PC-9 (cell line): ENCODE measurements around the gene EDEM1. TPM values are rescaled to one million over a fixed set of nuclear protein-coding genes. Genes with fewer than 3 reads are reported as not detected.

Source experiments
- BruUV-seq: library from RNA; stranded (reverse); fragments of 400-500 nt; replicated peaks from 2 replicates; lab custom pipeline; 2021; lab: Mats Ljungman, UMichigan
- CTCF ChIA-PET: fragments of 300-600 bp; sonication (Branson Sonifier 250); formaldehyde crosslinking; loops from one replicate; lab custom pipeline; 2022; ENCODE audit warnings: antibody characterized with exemption; lab: Charles Lee
- POLR2A ChIA-PET: fragments of 300-600 bp; sonication (Branson Sonifier 250); formaldehyde crosslinking; loops from one replicate; lab custom pipeline; 2022; ENCODE audit warnings: antibody characterized with exemption; ENCODE audit not compliant: unreplicated experiment; lab: Charles Lee
- DNase-seq, 2 experiments: peaks; one replicate each; pipeline versions ENCODE4 v3.0.0 to v3.0.0-alpha.2; 2015 to 2022; ENCODE audit warnings: mixed read lengths in 1 of 2
- H2AFZ ChIP-seq: fragments of 200-600 bp; sonication (generic); 2 replicates; pipeline ENCODE4 v1.8.1; 2017; ENCODE audit warnings: antibody characterized with exemption
- H3F3A ChIP-seq: fragments of 200-600 bp; sonication (generic); 2 replicates; pipeline ENCODE4 v1.8.1; 2017; ENCODE audit warnings: antibody characterized with exemption, mild to moderate bottlenecking, low read depth; ENCODE audit not compliant: insufficient read depth
- H3K27ac ChIP-seq: fragments of 200-600 bp; sonication (generic); 2 replicates; pipeline ENCODE4 v1.6.1; 2016; ENCODE audit warnings: mixed run types
- H3K27me3 ChIP-seq: fragments of 200-600 bp; sonication (generic); 2 replicates; pipeline ENCODE4 v1.6.1; 2016; ENCODE audit warnings: low read depth, mixed run types; ENCODE audit not compliant: insufficient read depth
- H3K36me3 ChIP-seq: fragments of 200-600 bp; sonication (generic); 2 replicates; pipeline ENCODE4 v1.6.1; 2016; ENCODE audit warnings: low read depth, mixed run types
- H3K4me1 ChIP-seq: fragments of 200-600 bp; sonication (generic); replicated peaks from 2 replicates; pipeline ENCODE4 v1.6.1; 2016; ENCODE audit warnings: mixed run types; ENCODE audit not compliant: insufficient read depth
- H3K4me2 ChIP-seq: fragments of 200-600 bp; sonication (generic); 2 replicates; pipeline ENCODE4 v1.6.1; 2017; ENCODE audit warnings: mixed run types
- H3K4me3 ChIP-seq: fragments of 200-600 bp; sonication (generic); 2 replicates; pipeline ENCODE4 v1.6.1; 2016; ENCODE audit warnings: mixed run types
- H3K79me2 ChIP-seq: fragments of 200-600 bp; sonication (generic); 2 replicates; pipeline ENCODE4 v1.6.1; 2017; ENCODE audit warnings: low read depth, mixed run types
- H3K9me2 ChIP-seq: fragments of 200-600 bp; sonication (generic); 2 replicates; pipeline ENCODE4 v1.8.1; 2017; ENCODE audit warnings: mild to moderate bottlenecking; ENCODE audit not compliant: insufficient read depth
- H3K9me3 ChIP-seq: fragments of 200-600 bp; sonication (generic); 2 replicates; pipeline ENCODE4 v1.8.1; 2016; ENCODE audit warnings: low read depth; ENCODE audit not compliant: insufficient read depth
- H4K20me1 ChIP-seq: fragments of 200-600 bp; sonication (generic); 2 replicates; pipeline ENCODE4 v1.8.1; 2017; ENCODE audit not compliant: insufficient read depth
- EZH2 ChIP-seq: fragments of 200-600 bp; sonication (generic); IDR thresholded peaks from 2 replicates; pipeline ENCODE4 v1.8.0; 2017; ENCODE audit warnings: antibody characterized with exemption, low read depth
- intact Hi-C: fragments of 100-400 bp; cut with micrococcal nuclease; formaldehyde crosslinking; loops from one replicate; pipeline ENCODE4 v1.10.0; 2022; ENCODE audit not compliant: unreplicated experiment
- total RNA-seq: library from RNA; stranded (reverse); gene quantifications from 2 replicates; pipeline ENCODE4 v1.2.3, GENCODE V29; 2021
- TF ChIP-seq, protein P1 (sequence below): fragments of 200-600 bp; sonication (generic); conservative IDR thresholded peaks from 2 replicates; pipeline ENCODE4 v1.6.1; 2017; ENCODE audit warnings: mixed run types, antibody characterized with exemption, mild to moderate bottlenecking, moderate library complexity

The EDEM1 gene
- total RNA-seq, 1 experiment from 2014 or later, result 55.9 TPM

GRCh38 chr3:5186858-5187155 lies 700 bp upstream of the EDEM1 start:
- Histone ChIP-seq H3F3A (0 out of 2 replicates have a peak, but pooled peaks cover 5% of the 10 kb centered on the region), H3K4me1 (peaks cover 17% of the 10 kb centered on the region), H4K20me1 (no peaks in the 10 kb centered on the region), H2AFZ (no peak overlapping the region), H3K27ac (peak overlapping the region; percentile 73), H3K79me2 (peaks cover 40% of the 10 kb centered on the region), H3K4me3 (peak overlapping the region; percentile 55; the same call in 1 of the 2 replicates), H3K36me3 (no peaks in the 10 kb centered on the region), H3K27me3 (no peaks in the 10 kb centered on the region), H3K4me2 (peak overlapping the region; percentile 80), H3K9me2 (no peaks in the 10 kb centered on the region), H3K9me3 (no peaks in the 10 kb centered on the region)
- TF ChIP-seq, protein P1, sequence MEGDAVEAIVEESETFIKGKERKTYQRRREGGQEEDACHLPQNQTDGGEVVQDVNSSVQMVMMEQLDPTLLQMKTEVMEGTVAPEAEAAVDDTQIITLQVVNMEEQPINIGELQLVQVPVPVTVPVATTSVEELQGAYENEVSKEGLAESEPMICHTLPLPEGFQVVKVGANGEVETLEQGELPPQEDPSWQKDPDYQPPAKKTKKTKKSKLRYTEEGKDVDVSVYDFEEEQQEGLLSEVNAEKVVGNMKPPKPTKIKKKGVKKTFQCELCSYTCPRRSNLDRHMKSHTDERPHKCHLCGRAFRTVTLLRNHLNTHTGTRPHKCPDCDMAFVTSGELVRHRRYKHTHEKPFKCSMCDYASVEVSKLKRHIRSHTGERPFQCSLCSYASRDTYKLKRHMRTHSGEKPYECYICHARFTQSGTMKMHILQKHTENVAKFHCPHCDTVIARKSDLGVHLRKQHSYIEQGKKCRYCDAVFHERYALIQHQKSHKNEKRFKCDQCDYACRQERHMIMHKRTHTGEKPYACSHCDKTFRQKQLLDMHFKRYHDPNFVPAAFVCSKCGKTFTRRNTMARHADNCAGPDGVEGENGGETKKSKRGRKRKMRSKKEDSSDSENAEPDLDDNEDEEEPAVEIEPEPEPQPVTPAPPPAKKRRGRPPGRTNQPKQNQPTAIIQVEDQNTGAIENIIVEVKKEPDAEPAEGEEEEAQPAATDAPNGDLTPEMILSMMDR, result no peak
- no peak for TF ChIP-seq EZH2
- BruUV-seq, result TSS peak; percentile 62
- ChIA-PET POLR2A (interaction anchor here (0.6 kb wide), 1 partner anchor 208 kb away, joined by 7 read pairs; no protein-coding TSS in a partner anchor), CTCF (interaction anchor here (0.6 kb wide), 2 partner anchors 10 to 75 kb away, joined by 3 read pairs; no protein-coding TSS in a partner anchor)
- DNase-seq, result no peak
- intact Hi-C loops, result loop anchor here (2.0 to 5.0 kb wide), 2 partner anchors 64 to 210 kb away; partner anchors contain the start of genes ARL8B and BHLHE40

DNA sequence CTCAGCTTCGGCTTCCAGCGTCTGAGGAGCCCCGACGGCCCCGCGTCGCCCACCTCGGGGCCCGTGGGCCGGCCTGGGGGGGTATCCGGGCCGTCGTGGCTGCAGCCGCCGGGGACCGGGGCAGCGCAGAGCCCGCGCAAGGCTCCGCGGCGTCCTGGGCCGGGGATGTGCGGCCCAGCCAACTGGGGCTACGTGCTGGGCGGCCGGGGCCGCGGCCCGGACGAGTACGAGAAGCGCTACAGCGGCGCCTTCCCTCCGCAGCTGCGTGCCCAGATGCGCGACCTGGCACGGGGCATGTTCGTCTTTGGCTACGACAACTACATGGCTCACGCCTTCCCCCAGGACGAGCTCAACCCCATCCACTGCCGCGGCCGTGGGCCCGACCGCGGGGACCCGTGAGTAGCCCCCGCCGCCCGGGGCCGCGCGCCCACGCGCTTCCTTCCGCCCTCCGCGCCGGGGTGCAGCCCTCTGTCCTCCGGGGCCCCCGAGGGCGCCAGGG lies 462 bp downstream of the EDEM1 start:
- ChIA-PET CTCF (interaction anchor here (1.4 kb wide), 1 partner anchor 9 kb away, joined by 3 read pairs; no protein-coding TSS in a partner anchor), POLR2A (no interaction called here)
- intact Hi-C loops, result loop anchor here (2.0 to 5.0 kb wide), 2 partner anchors 65 to 211 kb away; partner anchors contain the start of genes ARL8B and BHLHE40
- Histone ChIP-seq H3K9me2 (no peaks in the 10 kb centered on the region), H4K20me1 (no peaks in the 10 kb centered on the region), H3K4me1 (peaks cover 28% of the 10 kb centered on the region), H3K4me3 (peak overlapping the region; percentile 78), H3K9me3 (no peaks in the 10 kb centered on the region), H3K4me2 (peak overlapping the region; percentile 88), H3K27ac (peak overlapping the region; percentile 61), H3K79me2 (peaks cover 51% of the 10 kb centered on the region), H2AFZ (no peak overlapping the region), H3F3A (0 out of 2 replicates have a peak, but pooled peaks cover 5% of the 10 kb centered on the region), H3K36me3 (no peaks in the 10 kb centered on the region), H3K27me3 (no peaks in the 10 kb centered on the region)
- BruUV-seq, result no TSS peak
- TF ChIP-seq EZH2, result no peak
- DNase-seq, result no peak

DNA sequence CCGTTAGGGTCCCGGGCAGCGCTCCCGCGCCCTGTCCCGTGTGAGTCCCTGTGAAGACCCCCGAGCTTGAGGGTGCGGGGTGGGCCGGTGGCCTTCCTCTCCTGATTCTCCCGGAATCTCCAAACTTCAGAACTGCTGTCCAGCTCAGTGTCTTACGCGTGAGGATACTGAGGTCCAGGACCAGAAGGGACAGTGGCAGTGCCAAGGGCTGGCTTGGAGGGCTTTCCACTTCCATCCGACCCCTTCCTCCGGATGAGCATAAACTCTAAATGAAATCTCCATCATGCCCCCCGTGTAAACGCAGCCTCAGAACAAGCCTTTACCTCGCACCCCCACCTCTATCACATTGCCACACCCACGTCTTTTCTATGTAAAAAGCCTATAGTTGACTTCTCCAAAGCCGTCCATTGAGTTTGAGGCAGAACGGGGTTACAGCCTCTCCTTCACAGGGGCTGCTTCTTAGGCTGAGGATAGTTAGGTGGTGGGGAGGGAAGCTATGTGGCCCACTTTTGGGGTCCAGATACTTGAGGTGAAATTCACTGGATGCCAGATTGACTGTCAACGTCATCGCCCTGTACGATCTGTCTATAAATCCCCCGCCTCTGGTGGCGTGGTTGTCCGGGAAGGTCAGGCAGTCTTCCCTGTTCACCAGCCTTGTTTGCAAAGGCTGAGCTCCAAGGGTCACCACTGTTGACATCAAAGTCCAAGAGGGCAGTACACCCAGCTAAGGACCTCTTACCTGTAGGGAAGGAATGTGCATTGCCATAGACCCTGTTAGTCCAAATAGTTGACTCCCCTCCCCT lies 1.1 kb downstream of the EDEM1 start:
- Histone ChIP-seq H4K20me1 (no peaks in the 10 kb centered on the region), H3K4me3 (peak overlapping the region; percentile 78), H3K27ac (peak overlapping the region; percentile 61), H3K9me2 (no peaks in the 10 kb centered on the region), H3K4me2 (peak overlapping the region; percentile 88), H3K4me1 (peaks cover 35% of the 10 kb centered on the region), H3K36me3 (no peaks in the 10 kb centered on the region), H3K79me2 (peaks cover 58% of the 10 kb centered on the region), H3K27me3 (no peaks in the 10 kb centered on the region), H3F3A (peaks cover 10% of the 10 kb centered on the region; the same call in 1 of the 2 replicates), H2AFZ (no peak overlapping the region), H3K9me3 (no peaks in the 10 kb centered on the region)
- CTCF ChIA-PET, result interaction anchor here (1.4 kb wide), 1 partner anchor 8 kb away, joined by 3 read pairs; no protein-coding TSS in a partner anchor
- TF ChIP-seq, protein P1, result no peak
- TF ChIP-seq EZH2, result no peak
- peak; percentile 30 to 48 for DNase-seq
- BruUV-seq, result TSS peak; percentile 42
- intact Hi-C loops, result loop anchor here (5.0 kb wide), 1 partner anchor 211 kb away; the partner anchor contains the start of gene BHLHE40
- POLR2A ChIA-PET, result interaction anchor here (0.6 to 0.7 kb wide), 2 partner anchors 172 to 664 kb away, joined by 7 to 8 read pairs; no protein-coding TSS in a partner anchor
